NCI-H1092 (cell line): ENCODE measurements around the gene CTDNEP1.
A peak's percentile ranks its signal among the peaks of the same experiment; 100 is the strongest.
"Not testable (repeated sequence)": the region's sequence is repeated elsewhere in the genome, so short reads cannot be mapped to it uniquely, and the experiment has no call there.

ENCODE experiments used
- DNase-seq: peaks from one replicate; lab custom pipeline; 2025; lab: John Stamatoyannopoulos, UW

Gene CTDNEP1

DNA sequence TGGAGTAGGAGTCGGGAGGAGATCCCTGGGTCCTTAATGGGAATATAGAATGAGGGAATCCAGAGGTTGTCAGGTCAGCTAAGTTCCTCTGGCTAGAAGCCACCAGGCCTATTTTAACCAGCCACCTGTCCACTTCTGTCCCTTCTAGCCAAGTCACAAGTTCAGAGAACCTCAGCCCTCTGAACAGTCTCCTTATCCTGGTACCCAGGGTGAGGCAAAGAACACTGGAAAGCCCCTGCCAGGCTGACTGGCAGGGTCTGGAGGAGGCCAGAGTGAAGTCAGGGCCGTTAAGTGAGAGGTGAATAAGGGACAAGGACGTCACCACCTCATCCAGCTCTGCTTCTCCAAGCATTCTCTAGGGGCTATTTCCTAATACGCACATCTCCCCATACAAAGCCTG, 2.7 kb downstream of the CTDNEP1 start:
- no peak for DNase-seq

DNA sequence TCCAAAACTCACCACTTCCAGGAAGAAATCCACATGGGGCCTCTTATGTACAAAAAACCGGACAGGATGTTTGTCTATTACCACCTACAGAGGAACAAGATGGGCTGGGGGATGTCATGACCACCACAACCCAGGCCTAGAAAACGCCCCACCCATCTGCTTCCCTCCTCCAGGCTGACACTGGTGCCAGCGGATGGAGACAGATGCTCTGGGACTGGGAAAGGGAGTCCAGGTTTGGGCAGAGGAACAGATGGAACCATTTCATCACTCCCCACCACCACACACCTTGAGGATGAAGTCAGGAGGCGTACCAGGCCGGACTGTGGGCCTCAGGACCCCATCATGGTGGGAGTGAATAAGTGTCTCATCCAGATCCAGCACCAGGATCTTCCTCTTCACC, 4.8 kb downstream of the CTDNEP1 start:
- DNase-seq = no peak

DNA sequence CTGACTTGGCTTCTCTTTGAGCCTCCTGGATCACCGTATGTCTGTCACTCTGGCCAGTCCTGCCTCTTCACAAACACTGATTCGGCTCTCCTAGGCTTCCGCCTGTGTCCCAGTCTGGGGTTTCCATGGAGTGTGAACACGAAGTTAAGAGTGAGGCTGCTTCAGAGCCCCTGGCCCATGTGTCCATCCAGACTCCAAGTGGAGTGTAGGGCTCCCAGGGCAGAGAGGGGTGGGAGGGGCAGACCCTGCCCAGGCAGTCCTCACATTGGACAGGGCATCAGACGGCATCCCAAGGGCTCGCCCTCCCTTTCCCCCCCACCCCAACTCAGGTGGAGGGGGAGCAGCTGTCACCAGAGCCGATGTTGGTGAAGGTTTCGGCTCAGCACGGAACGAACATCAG, 7.7 kb downstream of the CTDNEP1 start:
- DNase-seq = not testable (repeated sequence)

DNA sequence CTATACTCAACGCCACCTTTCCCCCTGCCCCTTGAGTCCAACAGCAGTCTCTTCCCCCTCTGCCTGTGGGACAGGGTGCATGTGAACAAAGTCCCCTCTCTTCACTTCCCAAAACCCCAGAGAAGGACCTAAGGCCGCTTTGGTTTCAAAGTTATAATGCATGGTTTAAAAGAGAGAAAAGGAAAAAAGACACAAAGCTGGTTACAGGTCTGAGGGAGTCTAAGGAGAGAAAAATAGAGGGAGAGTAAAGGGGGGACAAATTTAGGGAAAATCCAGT, 8.1 kb downstream of the CTDNEP1 start:
- no peak for DNase-seq

DNA sequence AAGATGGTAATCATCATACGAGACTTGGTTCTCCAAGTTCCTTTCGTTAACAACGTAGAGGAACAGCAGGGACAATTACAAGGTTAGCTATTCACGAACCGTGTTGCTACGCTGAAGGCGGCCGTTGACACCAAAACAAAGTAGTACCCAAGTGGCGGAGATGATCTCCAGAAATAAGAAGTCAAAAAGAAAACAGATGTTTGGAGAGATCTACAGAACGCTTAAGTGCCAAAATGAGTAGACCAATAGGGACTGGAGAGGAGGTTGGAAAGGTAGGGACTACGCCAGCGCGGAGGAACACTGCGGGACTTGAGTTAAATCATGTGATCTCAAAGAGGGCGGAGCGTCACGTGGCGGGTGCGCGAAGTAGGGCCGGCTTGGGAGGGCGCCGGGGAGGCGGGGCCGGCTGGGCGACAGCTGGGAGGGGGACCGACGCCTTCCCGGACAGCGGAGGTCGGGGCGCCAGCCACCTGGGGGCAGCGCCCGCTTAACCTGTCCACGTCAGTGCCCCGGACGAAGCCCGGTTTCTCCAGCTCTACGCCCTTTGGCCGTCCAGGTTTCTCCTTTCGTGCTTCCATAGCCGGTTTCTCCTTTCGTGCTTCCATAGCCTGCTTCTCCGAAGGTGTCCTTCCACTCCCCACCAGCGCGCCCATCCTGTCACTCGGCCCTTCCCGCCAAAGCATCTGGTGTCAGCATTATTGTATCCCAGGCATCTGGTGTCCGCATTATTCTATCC, 8.6 kb downstream of the CTDNEP1 start:
- DNase-seq = peak; percentile 90

DNA sequence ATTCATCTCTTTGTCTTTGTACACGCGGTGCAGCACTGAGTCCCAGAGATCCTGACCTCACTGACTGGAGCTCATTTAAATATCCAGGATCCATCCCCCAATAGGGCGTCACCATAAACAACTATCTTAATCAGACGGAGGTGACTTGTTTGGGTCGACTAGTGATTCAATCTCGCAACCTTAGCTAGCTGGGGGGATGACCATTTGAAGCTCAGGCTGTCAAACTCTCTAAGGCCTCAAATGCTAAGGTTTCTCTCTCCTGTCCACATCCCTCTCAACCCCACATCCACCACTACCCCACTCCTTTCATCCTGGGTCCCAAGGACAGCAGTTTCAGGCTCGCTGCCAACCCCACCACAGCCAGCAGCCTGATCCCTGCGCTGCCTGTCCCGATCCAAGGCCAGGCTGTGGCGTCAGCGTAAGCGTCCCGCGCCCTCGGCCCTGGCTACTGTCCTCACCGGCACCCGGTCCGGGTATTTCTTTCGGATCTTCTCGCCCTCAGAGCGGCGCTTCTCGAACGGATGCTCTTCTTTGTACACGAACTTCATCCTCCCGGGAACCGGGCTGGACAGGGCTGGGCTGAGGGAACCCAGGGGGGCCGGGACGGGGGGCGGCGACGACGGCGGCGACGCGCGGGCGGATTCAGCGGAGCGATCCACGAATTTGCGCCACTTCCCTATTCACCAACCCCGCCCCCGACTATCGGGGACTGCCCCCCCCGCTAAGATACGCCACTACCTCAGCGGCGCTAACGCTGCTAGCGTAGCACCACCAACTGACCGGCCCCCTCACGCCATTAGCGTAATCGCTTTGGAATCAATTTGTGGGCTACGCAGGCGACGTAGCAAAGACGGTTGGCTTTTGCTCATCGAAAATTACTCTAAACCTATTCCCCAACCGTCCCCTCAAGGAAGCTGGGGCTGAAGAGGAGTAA, 9.5 kb downstream of the CTDNEP1 start, which contains the start of gene GABARAP:
Gene GABARAP, minus strand, starts transcription at position 667 of the 934 bp plus-strand sequence. Its CDS starts 119 bp downstream, at position 548.
- DNase-seq = peak; percentile 77

DNA sequence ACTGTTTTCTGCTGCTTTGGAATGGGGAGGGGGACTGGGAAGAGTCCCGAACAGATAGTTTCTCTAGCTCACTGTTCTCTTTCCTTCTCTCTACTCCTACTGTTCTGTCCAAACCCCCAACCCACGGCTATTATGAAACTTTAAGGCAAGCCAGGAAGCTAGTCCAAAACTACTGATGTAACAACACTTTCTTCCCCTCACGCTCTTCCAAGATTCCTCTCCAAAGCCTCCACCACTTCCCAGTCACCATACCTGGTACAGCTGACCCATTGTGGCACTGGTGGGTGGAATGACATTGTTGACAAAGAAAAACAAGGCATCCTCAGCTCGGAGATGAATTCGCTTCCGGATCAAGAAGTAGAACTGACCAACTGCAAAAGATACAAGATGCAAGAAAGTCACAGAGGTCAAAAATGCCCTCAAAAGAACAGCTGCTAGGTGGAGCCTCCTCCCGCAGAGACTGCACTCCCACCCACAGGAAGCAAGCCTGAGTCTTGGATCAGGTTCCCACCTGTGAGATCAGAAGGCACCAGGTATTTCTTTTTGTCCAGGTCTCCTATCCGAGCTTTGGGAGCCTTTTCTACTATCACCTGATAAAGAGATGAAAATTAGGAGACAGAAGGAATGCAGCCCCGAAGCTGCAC, 10.3 kb downstream of the CTDNEP1 start:
- DNase-seq = no peak

DNA sequence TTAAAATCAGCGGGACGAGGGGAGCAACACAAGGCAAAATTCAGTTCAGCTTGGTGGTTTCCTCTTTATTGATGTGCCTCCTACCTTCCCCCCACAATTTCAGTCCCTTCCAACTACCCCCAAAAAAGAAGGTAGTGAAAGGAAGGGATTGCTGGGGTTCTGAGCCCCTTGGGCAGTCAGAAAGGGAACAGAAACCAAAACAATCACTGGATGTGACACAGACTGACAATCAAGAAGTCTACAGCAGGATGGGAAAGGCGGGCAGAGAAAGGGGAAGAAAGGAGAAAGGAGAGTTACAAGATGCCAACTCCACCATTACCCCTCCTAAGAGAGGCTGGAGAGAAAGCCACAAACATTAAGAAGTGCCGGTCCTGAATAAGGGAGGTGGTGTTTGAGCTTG, 11.2 kb downstream of the CTDNEP1 start:
- no peak for DNase-seq

DNA sequence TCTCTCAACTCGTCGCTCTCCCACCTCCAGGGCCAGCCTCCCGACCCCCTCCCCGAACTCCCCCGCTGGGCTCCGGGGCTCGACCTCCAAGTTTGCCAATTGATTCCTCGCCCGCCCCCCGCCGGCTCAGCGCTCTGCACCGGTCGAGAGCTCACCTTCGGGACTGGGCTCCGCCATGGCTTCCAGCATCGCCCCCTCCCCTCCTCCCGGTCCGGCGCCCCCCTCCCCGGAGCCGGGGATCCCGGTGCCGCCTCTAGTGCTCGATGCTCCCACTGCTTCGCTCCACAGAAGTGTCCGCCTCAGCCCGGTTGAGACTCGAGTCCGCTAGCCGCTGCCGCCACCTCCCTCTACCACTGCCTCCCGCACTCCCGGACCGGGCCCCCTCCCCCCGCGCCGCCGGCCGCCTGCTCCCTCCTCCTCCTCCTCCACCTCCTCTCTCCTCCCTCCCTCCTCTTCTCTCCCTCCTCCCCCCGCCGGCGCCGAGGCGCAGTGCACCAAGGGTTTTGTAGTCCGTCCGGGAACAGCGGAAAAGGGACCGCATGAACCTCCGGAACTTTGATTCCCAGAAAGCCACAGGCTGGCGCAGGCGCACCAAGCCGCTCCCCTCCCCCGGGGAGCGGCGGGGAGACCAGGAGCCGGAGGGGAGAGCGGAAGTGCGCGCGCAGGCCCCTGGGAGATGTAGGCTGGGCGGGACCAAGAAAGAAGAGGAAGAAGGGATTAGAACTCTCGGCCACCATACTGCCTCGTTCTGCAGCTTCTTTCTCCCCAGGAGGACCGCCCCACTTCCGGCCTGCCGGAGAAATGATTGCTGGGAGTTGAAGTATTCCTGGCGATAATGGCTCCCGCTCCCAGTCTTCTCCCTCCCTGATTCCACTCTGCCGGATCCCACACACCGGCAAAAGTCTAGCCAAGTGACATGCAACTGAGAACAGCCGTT, 12.2 kb downstream of the CTDNEP1 start, which contains the start of gene PHF23:
Gene PHF23, minus strand, starts transcription at position 367 of the 937 bp plus-strand sequence. Its CDS starts 178 bp downstream, at position 189.
- DNase-seq = peak; percentile 96

DNA sequence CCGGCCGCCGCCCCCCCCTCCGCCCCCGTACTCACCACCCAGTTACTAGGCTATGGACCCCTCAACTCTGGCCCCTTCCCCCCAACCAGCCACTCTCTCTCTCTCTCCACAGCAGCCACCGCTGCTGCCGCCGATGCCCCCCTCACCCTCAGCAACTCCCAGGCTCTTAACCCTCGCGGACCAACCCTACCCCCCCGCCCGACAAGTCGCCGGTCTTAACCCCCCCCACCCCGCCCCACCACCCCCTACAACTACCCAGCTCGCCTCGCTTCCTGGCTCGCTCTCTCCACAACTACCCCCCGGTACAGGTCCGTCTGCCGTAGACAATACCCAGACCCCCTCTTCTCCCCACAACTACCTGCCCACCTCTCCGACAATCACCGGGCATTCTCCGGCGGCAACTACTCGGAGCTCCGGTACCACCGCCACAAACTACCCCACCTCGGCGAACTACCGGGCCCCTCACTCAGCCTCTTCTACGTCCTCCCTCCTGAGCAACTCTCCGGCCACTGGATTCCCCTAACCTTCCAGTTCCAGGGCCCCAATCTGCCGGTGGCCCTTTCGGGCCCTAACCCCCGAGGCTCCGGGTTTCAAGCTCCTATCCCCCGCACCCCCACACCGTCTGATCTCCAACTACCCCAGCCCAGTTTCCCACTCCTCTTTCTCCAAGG, 13.0 kb downstream of the CTDNEP1 start:
- DNase-seq = no peak

DNA sequence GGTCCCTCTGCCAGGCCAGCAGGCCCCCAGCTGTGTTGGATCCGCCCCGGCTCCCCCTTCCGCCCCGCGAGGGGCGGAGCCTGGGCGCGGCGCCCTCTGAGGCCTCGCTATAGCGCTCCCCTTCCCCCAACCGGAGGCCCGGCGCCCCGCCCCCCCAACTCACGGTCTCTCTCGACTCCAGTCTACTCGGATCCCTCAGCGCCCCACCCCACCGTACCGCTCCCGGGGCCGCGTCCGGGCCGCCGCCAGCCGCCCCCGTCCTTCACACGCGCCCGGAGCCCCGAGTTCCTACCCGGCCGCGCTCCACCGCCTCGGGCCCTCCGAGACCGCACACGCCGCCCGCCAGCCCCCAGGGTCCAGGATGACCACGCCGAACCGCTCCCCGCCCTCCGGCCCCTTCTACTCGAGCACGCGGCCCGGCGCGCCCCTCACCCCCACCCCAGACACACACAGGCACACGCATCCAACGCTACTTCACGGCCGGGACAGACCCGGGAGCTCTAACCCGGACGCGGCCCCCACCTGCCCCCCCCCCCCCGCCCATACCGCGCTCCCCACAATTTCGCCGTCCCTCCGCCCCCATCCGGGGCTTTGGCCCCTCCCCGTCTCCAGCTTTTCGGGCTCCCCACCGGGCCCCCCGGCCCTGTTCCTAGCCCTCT, 13.6 kb downstream of the CTDNEP1 start:
- DNase-seq = peak; percentile 19

DNA sequence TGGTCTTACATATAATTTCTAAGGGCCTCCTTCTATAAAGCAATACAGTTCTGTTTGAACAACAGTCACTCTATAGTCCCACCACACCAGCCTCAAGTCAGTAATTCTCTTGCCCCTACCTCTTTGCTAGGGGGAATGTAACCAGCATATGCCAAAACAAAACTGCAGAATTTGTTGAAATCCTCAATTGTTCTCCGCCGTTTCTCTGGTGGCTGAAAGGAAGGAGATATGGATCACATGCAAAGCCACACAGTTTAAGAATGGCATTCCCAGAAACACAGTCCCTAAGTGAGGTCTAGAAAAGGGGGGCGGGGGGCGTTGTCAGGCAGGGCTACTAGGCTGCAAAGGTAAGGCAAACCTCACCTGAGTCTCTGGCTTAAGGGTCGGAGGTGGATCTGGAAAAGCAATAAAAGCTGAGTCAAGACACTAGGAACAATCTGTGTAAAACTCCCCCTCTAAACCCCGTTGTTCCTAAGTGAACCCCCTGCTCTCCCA, 14.2 kb downstream of the CTDNEP1 start:
- DNase-seq = no peak

DNA sequence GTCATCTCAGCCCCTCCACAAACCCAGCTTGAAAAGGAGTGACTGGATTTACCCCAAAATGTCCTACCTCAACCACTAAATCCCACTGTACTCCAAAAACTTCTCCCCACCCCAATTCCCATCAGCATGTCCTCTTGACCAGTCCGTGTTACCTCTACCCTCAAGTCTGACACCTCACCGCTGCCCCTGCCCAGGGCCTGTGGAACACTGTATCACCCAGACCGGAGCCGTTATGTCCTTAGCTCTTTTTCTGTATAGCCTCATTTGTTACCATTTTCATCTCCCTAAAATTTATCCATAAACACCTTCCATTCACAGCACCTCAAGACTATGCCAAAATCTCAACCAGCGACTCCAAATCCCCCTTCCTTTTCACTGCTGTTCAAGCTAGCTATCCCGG, 14.7 kb downstream of the CTDNEP1 start:
- no peak for DNase-seq

DNA sequence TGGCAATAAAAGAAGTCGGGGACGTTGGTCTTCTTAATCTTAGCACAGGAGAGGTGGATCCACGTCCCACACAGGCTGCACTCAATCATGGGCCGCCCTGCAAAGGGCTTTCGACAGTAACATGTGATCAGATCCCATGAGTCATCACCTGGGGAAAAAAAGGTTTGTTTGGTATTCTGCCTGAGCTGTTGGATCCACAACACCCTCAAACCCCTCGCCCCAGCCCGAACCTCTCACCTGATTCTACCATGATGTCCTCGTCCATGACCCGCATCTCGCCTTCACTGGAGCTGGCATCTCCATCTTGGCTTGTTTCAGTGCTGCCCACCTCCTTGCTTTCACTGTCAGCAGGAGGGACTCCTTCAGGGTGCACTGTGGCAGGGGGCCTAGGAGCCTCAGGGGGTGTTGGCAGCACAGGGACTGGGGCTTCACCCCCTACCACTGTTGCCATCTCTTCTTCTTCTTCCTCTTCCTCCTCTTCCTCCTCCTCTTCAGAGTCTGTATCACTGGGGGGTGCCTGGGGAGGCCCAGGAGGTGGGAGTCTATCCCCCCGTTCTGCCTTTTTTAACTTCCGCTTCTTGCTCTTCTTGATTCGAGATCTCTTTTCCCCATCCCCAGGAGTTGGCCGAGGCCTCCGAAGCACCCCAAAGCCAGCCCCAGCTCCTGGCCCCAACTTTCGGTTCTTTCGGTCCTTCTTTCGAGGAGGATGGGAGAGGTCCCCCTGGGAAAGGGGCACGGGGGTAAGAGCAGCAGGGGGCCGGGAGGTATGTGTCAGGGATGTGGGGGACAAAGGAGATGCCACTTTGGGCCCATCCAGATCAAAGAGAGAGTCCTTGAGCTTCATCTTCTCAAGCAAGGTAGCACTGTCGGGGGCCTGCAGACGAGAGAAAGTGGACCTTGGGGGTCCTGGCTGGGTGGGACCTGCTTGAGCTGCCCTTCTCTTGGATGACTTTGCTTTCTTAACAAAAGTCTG, 15.6 kb downstream of the CTDNEP1 start:
- DNase-seq = no peak

DNA sequence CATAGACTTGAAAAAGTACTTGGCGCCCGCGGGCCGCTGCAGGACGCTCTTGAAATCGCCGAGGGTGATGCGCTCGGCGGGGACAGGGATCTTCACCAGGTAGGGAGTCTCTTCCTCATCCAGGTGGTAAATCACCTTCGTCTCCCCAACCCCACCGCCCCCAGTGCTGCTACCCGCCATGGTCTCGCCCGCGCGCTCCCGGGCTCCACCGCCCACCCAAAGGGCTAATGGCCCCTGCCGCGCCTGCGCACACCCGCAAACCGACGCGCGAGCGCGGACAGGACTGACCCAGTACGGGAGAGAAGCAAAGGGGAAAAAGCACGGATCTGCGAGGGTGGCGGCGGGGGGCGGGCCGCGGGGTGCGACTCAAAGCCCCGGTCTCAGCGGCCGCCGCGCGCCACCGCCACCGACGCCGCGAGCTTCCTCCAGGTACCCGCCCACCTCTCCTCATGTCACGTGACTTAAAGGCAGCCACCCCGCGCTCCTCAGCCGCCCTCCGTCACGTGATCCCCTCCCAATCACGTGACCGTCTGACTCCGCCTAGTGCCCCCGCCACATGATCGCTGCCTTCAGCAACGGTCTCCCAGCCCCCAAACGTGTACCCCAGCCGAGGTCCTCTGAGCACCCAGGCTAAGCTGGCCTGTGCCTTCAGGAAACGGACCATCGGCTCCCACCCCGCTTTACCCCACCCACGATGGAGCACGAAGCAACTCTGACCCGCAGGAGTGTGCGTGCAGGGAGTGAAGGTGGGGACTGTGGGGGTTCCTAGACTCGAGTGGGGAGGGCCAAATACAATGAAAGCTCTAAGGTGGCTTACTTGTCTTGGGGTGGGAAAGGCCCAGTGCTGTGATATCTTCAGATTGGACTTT, 17.2 kb downstream of the CTDNEP1 start, which contains the start of gene DVL2:
Gene DVL2, minus strand, starts transcription at position 435 of the 869 bp plus-strand sequence. Its CDS starts 255 bp downstream, at position 180.
- peak; percentile 78 for DNase-seq

DNA sequence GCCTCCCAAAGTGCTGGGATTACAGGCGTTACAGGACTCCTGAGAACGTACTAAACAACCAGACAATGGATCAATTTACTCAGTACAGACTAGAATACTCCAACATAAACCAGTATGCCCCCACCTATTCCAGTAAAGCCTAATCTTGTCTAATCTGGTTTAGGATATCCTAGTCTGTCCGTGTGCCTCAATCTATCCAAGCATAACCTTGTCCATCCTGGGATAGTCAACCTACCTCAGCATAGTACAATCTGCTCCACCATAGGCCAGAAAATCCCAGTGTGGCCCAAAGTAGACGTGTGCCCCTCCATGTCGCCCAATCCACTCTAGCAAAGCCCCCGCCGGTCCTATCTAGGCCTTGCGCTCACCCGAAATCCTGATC, 17.8 kb downstream of the CTDNEP1 start:
- DNase-seq = no peak

DNA sequence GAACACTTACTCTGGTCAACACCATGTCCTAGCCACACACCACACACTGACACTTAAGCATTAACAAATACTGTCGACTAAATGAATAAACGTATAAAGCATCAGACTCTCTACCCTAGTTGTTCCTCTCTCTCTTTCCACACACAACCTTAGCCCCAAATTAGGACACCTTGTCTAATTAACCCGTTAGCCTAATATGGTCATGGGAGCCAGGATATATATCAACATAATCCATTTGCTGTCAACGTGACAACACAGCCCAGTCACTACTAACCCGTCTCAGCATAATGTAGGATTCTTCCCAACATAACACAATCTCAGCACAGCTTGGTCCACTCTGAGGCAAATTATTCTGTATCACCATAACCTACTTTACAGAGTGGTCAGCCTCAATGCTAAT, 19.4 kb downstream of the CTDNEP1 start:
- no peak for DNase-seq

DNA sequence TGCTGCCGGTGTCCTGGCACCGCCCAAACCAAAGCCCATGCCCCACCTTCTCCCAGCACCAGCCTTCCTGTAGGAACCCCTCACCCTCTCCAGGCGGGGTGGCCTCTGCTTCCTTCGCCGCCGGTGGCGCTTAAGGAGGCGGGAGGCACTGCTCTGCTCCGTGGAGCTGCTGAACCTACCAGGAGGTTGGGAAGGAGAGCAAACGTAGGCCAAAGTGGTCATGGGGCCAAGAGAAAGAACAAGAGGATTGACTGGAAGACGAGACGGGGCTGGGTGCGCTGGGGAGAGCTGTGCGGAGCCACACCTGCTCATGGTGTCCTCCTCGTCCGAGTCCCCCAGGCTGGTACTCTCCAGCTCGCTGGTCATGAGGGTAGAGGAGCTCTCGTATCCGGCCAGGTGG, 22.0 kb downstream of the CTDNEP1 start:
- no peak for DNase-seq
